DMS79 (cell line): ENCODE results near the gene GYPE.
"Not testable (repeated sequence)": the region's sequence is repeated elsewhere in the genome, so short reads cannot be mapped to it uniquely, and the experiment has no call there.

ENCODE experiments used
- DNase-seq: peaks from one replicate; lab custom pipeline; 2025; lab: John Stamatoyannopoulos, UW

Gene GYPE

DNA sequence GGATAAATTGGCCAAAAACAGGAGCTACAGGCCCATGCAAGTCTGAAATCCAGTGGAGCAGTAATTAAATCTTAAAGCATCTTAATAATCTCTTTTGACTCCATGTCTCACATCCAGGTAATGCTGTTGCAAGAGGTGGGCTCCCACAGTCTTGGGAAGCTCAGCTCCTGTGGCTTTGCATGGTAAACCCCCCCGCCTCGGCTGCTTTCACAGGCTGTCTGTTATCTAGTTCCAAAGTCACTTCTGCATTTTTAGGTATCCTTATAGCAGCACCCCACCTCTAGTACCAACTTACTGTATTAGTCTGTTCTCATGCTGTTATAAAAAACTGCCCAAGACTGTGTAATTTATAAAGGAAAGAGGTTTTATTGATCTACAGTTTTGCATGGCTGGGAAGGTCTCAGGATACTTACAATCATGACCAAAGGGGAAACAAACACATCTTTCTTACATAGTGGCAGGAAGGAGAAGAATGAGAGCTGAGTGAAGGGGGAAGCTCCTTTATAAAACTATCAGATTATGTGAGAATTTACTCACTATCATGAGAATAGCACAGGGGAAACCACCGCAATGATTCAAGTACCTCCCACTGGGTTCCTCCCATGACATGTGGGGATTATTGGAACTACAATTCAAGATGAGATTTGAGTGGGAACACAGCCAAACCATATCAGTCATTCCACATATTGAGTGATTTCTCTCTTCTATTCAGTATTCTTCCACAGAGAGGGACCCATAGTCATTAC lies 34.7 kb downstream of the GYPE start:
- not testable (repeated sequence) for DNase-seq

GRCh38 chr4:143869925-143870324 lies 35.4 kb downstream of the GYPE start:
- DNase-seq: not testable (repeated sequence)

DNA sequence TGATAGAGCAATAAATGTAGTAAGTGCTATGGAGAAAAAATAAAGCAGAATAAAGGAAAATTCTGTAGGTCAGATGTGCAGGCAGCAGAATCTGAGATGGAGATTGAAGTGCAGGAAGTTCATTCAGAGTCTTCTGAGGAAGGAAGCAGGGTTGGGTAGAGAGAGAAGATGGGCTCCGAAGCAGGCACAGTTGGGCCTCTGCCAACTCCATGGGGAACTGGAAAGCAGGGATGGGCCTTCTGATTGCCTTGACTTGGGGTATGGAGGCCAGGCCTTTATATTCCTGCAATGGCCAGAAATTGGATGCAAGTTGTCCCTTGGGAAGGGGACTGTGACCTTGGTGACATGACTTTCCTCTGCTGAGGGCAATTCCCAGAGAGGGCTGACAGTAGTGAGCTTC lies 42.6 kb downstream of the GYPE start:
- not testable (repeated sequence) for DNase-seq

GRCh38 chr4:143858456-143858855 lies 46.9 kb downstream of the GYPE start:
- DNase-seq: no peak

DNA sequence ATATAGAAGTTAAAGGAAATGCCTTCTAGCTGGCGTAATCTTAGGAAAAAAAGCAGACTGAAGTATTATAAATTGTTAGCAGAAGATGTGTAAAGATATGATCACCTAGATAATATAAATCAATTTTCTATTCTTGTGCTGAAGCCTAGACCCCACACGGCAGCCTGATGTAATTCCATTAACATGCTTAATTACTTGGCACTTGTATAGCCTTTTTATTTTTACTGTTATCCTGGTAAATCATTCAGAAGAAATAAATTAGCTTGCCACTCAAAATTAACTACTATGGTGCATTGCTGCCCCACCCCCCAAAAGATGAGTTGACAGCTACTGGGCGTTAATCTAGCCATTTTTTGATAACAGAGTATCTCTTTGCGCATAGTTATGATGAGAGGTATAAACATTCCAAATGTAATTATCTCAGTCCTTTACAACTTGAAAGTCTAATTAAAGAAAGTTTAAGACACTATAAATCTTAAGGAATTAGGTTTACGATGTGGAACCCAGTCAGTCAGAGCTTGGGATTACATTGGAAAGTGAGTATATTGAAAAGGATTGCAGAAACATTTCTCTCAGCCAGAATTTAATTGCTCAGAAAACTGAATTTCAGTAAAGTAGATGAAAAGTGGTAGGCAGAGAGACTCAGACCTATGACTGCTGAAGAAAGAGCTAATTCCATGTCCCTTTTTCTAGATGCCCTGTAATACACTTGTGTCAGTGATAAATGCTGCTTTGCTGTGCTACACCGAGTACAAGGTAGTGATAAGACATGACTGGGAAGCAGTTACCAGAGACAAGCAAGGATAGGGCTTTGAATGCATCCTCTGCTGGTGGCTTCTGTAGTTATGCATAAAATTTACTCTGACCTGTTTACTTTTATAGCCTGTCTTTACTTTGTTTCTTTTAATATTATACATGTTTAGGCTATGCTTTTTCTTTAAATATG lies 47.7 kb downstream of the GYPE start:
- not testable (repeated sequence) for DNase-seq

GRCh38 chr4:143856017-143856557 lies 49.3 kb downstream of the GYPE start:
- DNase-seq: not testable (repeated sequence)

GRCh38 chr4:143854645-143855044 lies 50.7 kb downstream of the GYPE start:
- not testable (repeated sequence) for DNase-seq

GRCh38 chr4:143849296-143849695 lies 56.1 kb downstream of the GYPE start:
- not testable (repeated sequence) for DNase-seq

GRCh38 chr4:143843506-143843832 lies 61.9 kb downstream of the GYPE start:
- not testable (repeated sequence) for DNase-seq

- not testable (repeated sequence) for DNase-seq
Measured at GRCh38 chr4:143842624-143843505, 62.5 kb downstream of the GYPE start.

- DNase-seq: not testable (repeated sequence)
Measured at GRCh38 chr4:143839413-143839812, 65.9 kb downstream of the GYPE start.

DNA sequence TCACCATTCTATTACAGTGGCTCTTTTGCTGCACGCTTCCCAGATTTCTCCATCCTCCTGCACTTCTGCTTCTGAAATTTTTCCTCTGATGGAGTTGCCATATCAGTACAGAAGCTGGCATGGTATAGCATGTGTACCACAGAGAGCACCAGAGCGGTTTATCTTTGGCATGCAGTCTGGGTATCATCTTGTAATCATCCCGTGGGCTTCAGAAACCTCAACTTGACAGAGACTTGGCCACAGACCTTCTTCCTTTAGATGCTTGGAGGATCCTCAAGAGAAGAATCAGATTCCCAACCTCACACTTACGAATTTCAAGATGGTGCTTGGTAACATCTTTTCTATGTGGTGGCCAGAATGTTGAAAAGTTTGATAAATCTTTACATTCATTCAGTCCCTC lies 71.2 kb downstream of the GYPE start:
- DNase-seq: not testable (repeated sequence)

DNA sequence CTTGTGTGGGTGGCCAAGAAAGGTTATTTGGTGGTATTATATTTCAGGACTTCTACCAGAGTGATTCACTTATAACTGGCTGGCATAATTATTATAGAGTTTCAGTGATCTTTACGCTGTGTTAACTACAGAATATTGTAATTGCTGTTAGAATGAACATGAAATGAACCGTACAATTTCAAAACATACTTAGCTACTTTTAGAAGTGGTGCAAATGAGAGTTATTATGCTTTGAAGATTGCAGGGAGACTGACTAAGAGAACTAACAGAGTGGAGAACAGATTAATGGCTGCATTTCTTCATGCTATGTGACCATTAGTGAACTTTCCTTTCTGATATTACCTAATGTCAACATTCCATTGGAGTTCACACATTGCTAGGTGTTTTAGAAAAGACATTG lies 71.7 kb downstream of the GYPE start:
- DNase-seq: not testable (repeated sequence)

- DNase-seq: not testable (repeated sequence)
Measured at GRCh38 chr4:143830576-143830975, 74.8 kb downstream of the GYPE start.

GRCh38 chr4:143829239-143829620 lies 76.1 kb downstream of the GYPE start:
- DNase-seq: not testable (repeated sequence)
